Stimulated activated CD4-positive, alpha-beta T cell treated with anti-CD3 and anti-CD28 coated beads, Interleukin-1b, Interleukin-23, amount 100 ng/mL, for 24 hours (primary cell): ENCODE data around the gene SCAPER.
"Not testable (repeated sequence)": the region's sequence is repeated elsewhere in the genome, so short reads cannot be mapped to it uniquely, and the experiment has no call there.

ENCODE experiments used
- DNase-seq, 4 experiments: peaks; one replicate each; pipeline ENCODE4 v3.0.0-alpha.2; 2020; ENCODE audit warnings: low read depth in 4 of 4, low spot score in 1 of 4

The SCAPER gene

GRCh38 chr15:76432604-76433003, 472.5 kb downstream of the SCAPER start:
- DNase-seq: no peak

- no peak for DNase-seq
These were observed 473.2 kb downstream of the SCAPER start for GRCh38 chr15:76431971-76432370.

- DNase-seq: not testable (repeated sequence)
These were observed 474.4 kb downstream of the SCAPER start for GRCh38 chr15:76430711-76431110.

GRCh38 chr15:76429661-76430060, 475.5 kb downstream of the SCAPER start:
- no peak for DNase-seq

- DNase-seq: no peak
These were observed 478.2 kb downstream of the SCAPER start for GRCh38 chr15:76426941-76427340.

- DNase-seq: no peak
These were observed 486.6 kb downstream of the SCAPER start for GRCh38 chr15:76418352-76419140.

- DNase-seq: no peak
These were observed 503.9 kb downstream of the SCAPER start for GRCh38 chr15:76401285-76401684.

- no peak for DNase-seq
These were observed 506.6 kb downstream of the SCAPER start for GRCh38 chr15:76398317-76399104.

GRCh38 chr15:76393614-76394013, 511.5 kb downstream of the SCAPER start:
- no peak for DNase-seq

- no peak for DNase-seq
These were observed 513.3 kb downstream of the SCAPER start for GRCh38 chr15:76391847-76392246.

- DNase-seq: no peak
These were observed 513.8 kb downstream of the SCAPER start for GRCh38 chr15:76391309-76391708.

- no peak for DNase-seq
These were observed 514.6 kb downstream of the SCAPER start for GRCh38 chr15:76390571-76390970.

- no peak for DNase-seq
These were observed 518.2 kb downstream of the SCAPER start for GRCh38 chr15:76386926-76387325.

- no peak for DNase-seq
These were observed 519.0 kb downstream of the SCAPER start for GRCh38 chr15:76386178-76386577.

GRCh38 chr15:76384409-76384808, 520.7 kb downstream of the SCAPER start:
- DNase-seq: no peak

- DNase-seq: no peak
These were observed 522.0 kb downstream of the SCAPER start for GRCh38 chr15:76382987-76383728.

- DNase-seq: no peak
These were observed 523.8 kb downstream of the SCAPER start for GRCh38 chr15:76381366-76381765.

GRCh38 chr15:76380249-76380648, 524.9 kb downstream of the SCAPER start:
- DNase-seq: no peak

- DNase-seq: no peak
These were observed 526.4 kb downstream of the SCAPER start for GRCh38 chr15:76378691-76379090.

GRCh38 chr15:76377751-76378150, 527.4 kb downstream of the SCAPER start:
- no peak for DNase-seq

GRCh38 chr15:76377217-76377616, 527.9 kb downstream of the SCAPER start:
- DNase-seq: no peak

- DNase-seq: no peak
These were observed 528.3 kb downstream of the SCAPER start for GRCh38 chr15:76376816-76377215.
